IMR-90 (cell line): ENCODE data around the gene UCKL1. TPM values are rescaled to one million over a fixed set of nuclear protein-coding genes. Genes with fewer than 3 reads are reported as not detected.

Experiments
- ATAC-seq: fragments of 200-7000 bp; cut with Tn5 transposase; 2 replicates; pipeline ENCODE4 v1.9.1; 2020; ENCODE audit warnings: low read depth, mild to moderate bottlenecking, moderate library complexity
- BruUV-seq: library from RNA; stranded (reverse); fragments of 400-500 nt; replicated peaks from 2 replicates; lab custom pipeline; 2021; lab: Mats Ljungman, UMichigan
- CTCF ChIA-PET: fragments of 300-600 bp; formaldehyde crosslinking; extraction: SDS; loops from one replicate; lab custom pipeline; 2021; ENCODE audit warnings: antibody characterized with exemption; lab: Yijun Ruan, JAX
- POLR2A ChIA-PET: fragments of 300-600 bp; sonication (Branson Sonifier 250); formaldehyde crosslinking; loops from one replicate; lab custom pipeline; 2022; ENCODE audit warnings: antibody characterized with exemption; ENCODE audit not compliant: unreplicated experiment; lab: Charles Lee
- DNase-seq: peaks from one replicate; pipeline ENCODE4 v3.0.0; 2013
- H2AFZ ChIP-seq: replicated peaks from 2 replicates; pipeline ENCODE3; 2013; ENCODE audit warnings: low read length, mild to moderate bottlenecking; ENCODE audit not compliant: poor library complexity
- H2AK5ac ChIP-seq: 2 replicates; pipeline ENCODE4 v1.6.1; 2013; ENCODE audit warnings: low read depth, low read length, inconsistent platforms
- H2AK9ac ChIP-seq: replicated peaks from 2 replicates; pipeline ENCODE3; 2013; ENCODE audit warnings: mild to moderate bottlenecking, low read depth, low read length, moderate library complexity; ENCODE audit not compliant: poor library complexity
- H2BK120ac ChIP-seq: 2 replicates; pipeline ENCODE4 v1.6.1; 2013; ENCODE audit warnings: low read depth, low read length, inconsistent platforms
- H2BK15ac ChIP-seq: 3 replicates; pipeline ENCODE4 v1.6.1; 2013; ENCODE audit warnings: low read depth, low read length, inconsistent platforms
- H2BK20ac ChIP-seq: 2 replicates; pipeline ENCODE4 v1.6.1; 2013; ENCODE audit warnings: low read depth, mild to moderate bottlenecking, inconsistent platforms, low read length, moderate library complexity
- H2BK5ac ChIP-seq: 2 replicates; pipeline ENCODE4 v1.6.1; 2013; ENCODE audit warnings: mild to moderate bottlenecking, low read depth, low read length, inconsistent platforms; ENCODE audit not compliant: poor library complexity, severe bottlenecking
- H3K14ac ChIP-seq: replicated peaks from 2 replicates; pipeline ENCODE4 v1.6.1; 2013; ENCODE audit warnings: low read depth, low read length, inconsistent platforms
- H3K18ac ChIP-seq: 2 replicates; pipeline ENCODE4 v1.6.1; 2013; ENCODE audit warnings: low read depth, low read length, control low read depth
- H3K23ac ChIP-seq: 2 replicates; pipeline ENCODE4 v1.6.1; 2013; ENCODE audit warnings: low read depth, low read length, inconsistent platforms
- H3K27ac ChIP-seq: 2 replicates; pipeline ENCODE4 v1.5.1; 2013; ENCODE audit warnings: mild to moderate bottlenecking, control low read depth, low read length; ENCODE audit not compliant: insufficient read depth
- H3K27me3 ChIP-seq: 2 replicates; pipeline ENCODE4 v1.6.1; 2013; ENCODE audit warnings: low read length; ENCODE audit not compliant: control insufficient read depth, insufficient read depth
- H3K36me3 ChIP-seq: 2 replicates; pipeline ENCODE4 v1.6.1; 2013; ENCODE audit warnings: low read length, mixed read lengths; ENCODE audit not compliant: control insufficient read depth, insufficient read depth
- H3K4ac ChIP-seq: 2 replicates; pipeline ENCODE4 v1.6.1; 2013; ENCODE audit warnings: low read depth, low read length, inconsistent platforms
- H3K4me1 ChIP-seq: 2 replicates; pipeline ENCODE4 v1.6.1; 2013; ENCODE audit warnings: low read length, mixed read lengths; ENCODE audit not compliant: control insufficient read depth, insufficient read depth
- H3K4me2 ChIP-seq: 2 replicates; pipeline ENCODE4 v1.6.1; 2013; ENCODE audit warnings: low read depth, mild to moderate bottlenecking, control low read depth, low read length, moderate library complexity
- H3K4me3 ChIP-seq: 2 replicates; pipeline ENCODE4 v1.5.1; 2013; ENCODE audit warnings: low read depth, mild to moderate bottlenecking, control low read depth, low read length, moderate library complexity; ENCODE audit not compliant: insufficient read depth
- H3K56ac ChIP-seq: 2 replicates; pipeline ENCODE4 v1.6.1; 2013; ENCODE audit warnings: low read length, inconsistent platforms; ENCODE audit not compliant: insufficient read depth; ENCODE audit errors: extremely low read depth
- H3K79me1 ChIP-seq, 2 experiments: 2 replicates each; pipeline ENCODE4 v1.6.1; 2013; ENCODE audit warnings: low read length in 2 of 2, inconsistent platforms in 1 of 2, low read depth in 1 of 2
- H3K9ac ChIP-seq: 2 replicates; pipeline ENCODE4 v1.6.1; 2013; ENCODE audit warnings: low read depth, low read length, control low read depth
- H3K9me1 ChIP-seq: 2 replicates; pipeline ENCODE4 v1.6.1; 2013; ENCODE audit warnings: low read length, inconsistent platforms; ENCODE audit not compliant: insufficient read depth
- H3K9me3 ChIP-seq: 2 replicates; pipeline ENCODE4 v1.6.1; 2013; ENCODE audit warnings: low read length; ENCODE audit not compliant: control insufficient read depth, insufficient read depth
- H4K20me1 ChIP-seq: 2 replicates; pipeline ENCODE4 v1.6.1; 2013; ENCODE audit warnings: low read length, inconsistent platforms; ENCODE audit not compliant: insufficient read depth
- H4K5ac ChIP-seq: 2 replicates; pipeline ENCODE4 v1.6.1; 2013; ENCODE audit warnings: mild to moderate bottlenecking, low read depth, low read length, control low read depth
- H4K8ac ChIP-seq, 2 experiments: 2 replicates each; pipeline ENCODE4 v1.6.1; 2013; ENCODE audit warnings: low read depth in 2 of 2, low read length in 2 of 2, control low read depth in 1 of 2, inconsistent platforms in 1 of 2
- H4K91ac ChIP-seq: 2 replicates; pipeline ENCODE4 v1.6.1; 2013; ENCODE audit warnings: low read depth, low read length, inconsistent platforms; ENCODE audit not compliant: insufficient read depth
- MAFK ChIP-seq: IDR thresholded peaks from 2 replicates; pipeline ENCODE4 v1.6.1; 2012; ENCODE audit warnings: low read depth, low read length, improper control_type of control experiment
- MXI1 ChIP-seq: IDR thresholded peaks from 2 replicates; pipeline ENCODE4 v1.6.1; 2012; ENCODE audit warnings: low read depth, mild to moderate bottlenecking, low read length, moderate library complexity, borderline replicate concordance
- SMC3 ChIP-seq: fragments of 150-350 bp; IDR thresholded peaks from 2 replicates; pipeline ENCODE4 v1.6.1; 2016; ENCODE audit warnings: low read depth, mild to moderate bottlenecking, antibody characterized with exemption, low read length, moderate library complexity
- WGBS, 2 experiments: methylation state at CpG; one replicate each; pipeline versions ENCODE4 v1.1.5 to v1.1.7; 2013; ENCODE audit warnings: missing lambda C conversion rate in 2 of 2; ENCODE audit not compliant: insufficient read length in 1 of 2; ENCODE audit errors: extremely low coverage in 2 of 2; 5-methylcytosine and 5-hydroxymethylcytosine counted together
- dilution Hi-C: fragments of 300-500 bp; cut with HindIII; formaldehyde crosslinking; loops from one replicate; pipeline ENCODE4 v1.14.3; 2018; ENCODE audit warnings: low sequenced_read_pairs; ENCODE audit not compliant: unreplicated experiment
- in situ Hi-C: fragments of 300-500 bp; cut with MboI; formaldehyde crosslinking; loops from 3 replicates; pipeline ENCODE4 v1.14.3; 2019; ENCODE audit warnings: low sequenced_read_pairs, inconsistent platforms, mixed read lengths
- intact Hi-C: fragments of 100-400 bp; cut with micrococcal nuclease; formaldehyde crosslinking; loops from 2 replicates; pipeline ENCODE4 v1.10.0; 2022
- polyA plus RNA-seq, 3 experiments: library from polyadenylated mRNA; depleted of rRNA; stranded (reverse); fragments of >200 nt; gene quantifications; 2 replicates each; pipeline ENCODE4 v1.2.3, GENCODE V29; 2012; ENCODE audit warnings: low replicate concordance in 1 of 3
- total RNA-seq: library from RNA; depleted of rRNA; stranded (reverse); fragments of >200 nt; gene quantifications from 2 replicates; pipeline ENCODE4 v1.2.3, GENCODE V29; 2012

The UCKL1 gene
- total and polyA plus RNA-seq, 2 of the 4 experiments (the other 2 are of a cell fraction), result 16.7 to 54.7 TPM

DNA sequence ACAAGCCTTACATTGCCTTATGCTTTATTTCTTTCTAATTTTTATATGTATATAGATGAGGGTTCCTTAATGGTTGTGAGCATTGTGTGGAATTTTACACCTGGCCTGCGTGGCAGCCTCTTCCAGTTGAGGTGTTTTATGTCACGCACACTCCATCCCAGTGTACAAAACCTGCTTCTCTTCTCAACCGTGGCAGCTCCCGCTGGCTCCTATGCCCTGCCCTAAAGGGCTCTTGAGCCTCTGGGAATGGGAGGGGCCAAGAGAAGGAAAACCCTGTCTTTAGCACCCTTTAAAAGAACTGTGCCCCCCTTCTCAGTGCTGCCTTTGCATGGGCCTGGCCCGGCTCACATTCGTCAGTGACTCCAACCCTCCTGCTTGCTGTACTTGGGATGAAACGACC, 65.6 kb downstream of the UCKL1 start:
- no peak overlapping the region for H3K9ac ChIP-seq
- no TSS peak for BruUV-seq
- H3K36me3 ChIP-seq, result peaks cover 57% of the 10 kb centered on the region
- H3K27ac ChIP-seq, result no peak overlapping the region
- H3K9me1 ChIP-seq, result peaks cover 15% of the 10 kb centered on the region
- H3K4me3 ChIP-seq, result no peak overlapping the region
- H4K5ac ChIP-seq, result no peak overlapping the region
- H4K20me1 ChIP-seq, result peaks cover 60% of the 10 kb centered on the region
- no peak overlapping the region for H3K18ac ChIP-seq
- no peaks in the 10 kb centered on the region for H3K27me3 ChIP-seq
- H2AK9ac ChIP-seq, result no peak overlapping the region
- H3K4ac ChIP-seq, result no peak overlapping the region
- no peak overlapping the region for H2BK20ac ChIP-seq
- no peaks in the 10 kb centered on the region for H3K9me3 ChIP-seq
- H2AK5ac ChIP-seq, result no peak overlapping the region
- ChIA-PET POLR2A (no interaction called here), CTCF (no interaction called here)
- H2BK15ac ChIP-seq, result no peak overlapping the region; the same call in 2 of the 3 replicates
- no peak overlapping the region for H4K91ac ChIP-seq
- no peak overlapping the region for H2AFZ ChIP-seq
- H4K8ac ChIP-seq, result no peak overlapping the region
- H3K23ac ChIP-seq, result no peak overlapping the region
- no peak overlapping the region for H2BK5ac ChIP-seq
- H3K4me1 ChIP-seq, result peaks cover 13% of the 10 kb centered on the region
- H3K4me2 ChIP-seq, result no peak overlapping the region
- in situ Hi-C loops (no loop called here), intact Hi-C loops (no loop called here), dilution Hi-C loops (no loop called here)
- H3K14ac ChIP-seq, result no peak overlapping the region
- H2BK120ac ChIP-seq, result no peak overlapping the region
- no peak overlapping the region for H3K56ac ChIP-seq
- H3K79me1 ChIP-seq, result peaks cover 16 to 54% of the 10 kb centered on the region in 2 experiments
- ATAC-seq (no peak), DNase-seq (no peak)
- TF ChIP-seq MXI1, result no peak
- no peak for TF ChIP-seq SMC3
- no peak for TF ChIP-seq MAFK
- no CpG with 5 or more reads among the region's 7 CpGs for WGBS, 2 experiments
